NB4 (cell line): Measurements from ENCODE around the gene GIMD1.

ENCODE experiments used
- CTCF ChIP-seq: IDR thresholded peaks from one replicate; pipeline ENCODE4 v1.5.1; 2012; ENCODE audit warnings: low read depth, low read length
- MAX ChIP-seq: IDR thresholded peaks from 2 replicates; pipeline ENCODE4 v1.6.1; 2011; ENCODE audit warnings: low read depth, low read length
- POLR2A ChIP-seq: IDR thresholded peaks from 2 replicates; pipeline ENCODE4 v1.6.1; 2011; ENCODE audit warnings: mild to moderate bottlenecking; ENCODE audit not compliant: insufficient read length; ENCODE audit errors: extremely low read depth

- TF ChIP-seq CTCF (no peak), POLR2A (no peak), MAX (no peak)
Measured at GRCh38 chr4:106338671-106339070, 29.9 kb downstream of the GIMD1 start.
